Stomach (tissue), 4 donors: ENCODE results near the gene ELN.

ENCODE experiments used
- EP300 ChIP-seq: sonication (generic); formaldehyde crosslinking; IDR thresholded peaks from one replicate; pipeline ENCODE4 v1.6.1; 2017; ENCODE audit warnings: antibody characterized with exemption
- TF ChIP-seq, protein P1 (sequence below), 7 experiments: fragments of 450-650 bp in 4 of 7; fragments of 200-600 bp in 3 of 7; sonication (generic) in 3 of 7; IDR thresholded peaks; one replicate each; pipeline ENCODE4 v1.5.1; 2016 to 2019; ENCODE audit warnings: antibody characterized with exemption in 7 of 7, control low read depth in 2 of 7, mild to moderate bottlenecking in 1 of 7

DNA sequence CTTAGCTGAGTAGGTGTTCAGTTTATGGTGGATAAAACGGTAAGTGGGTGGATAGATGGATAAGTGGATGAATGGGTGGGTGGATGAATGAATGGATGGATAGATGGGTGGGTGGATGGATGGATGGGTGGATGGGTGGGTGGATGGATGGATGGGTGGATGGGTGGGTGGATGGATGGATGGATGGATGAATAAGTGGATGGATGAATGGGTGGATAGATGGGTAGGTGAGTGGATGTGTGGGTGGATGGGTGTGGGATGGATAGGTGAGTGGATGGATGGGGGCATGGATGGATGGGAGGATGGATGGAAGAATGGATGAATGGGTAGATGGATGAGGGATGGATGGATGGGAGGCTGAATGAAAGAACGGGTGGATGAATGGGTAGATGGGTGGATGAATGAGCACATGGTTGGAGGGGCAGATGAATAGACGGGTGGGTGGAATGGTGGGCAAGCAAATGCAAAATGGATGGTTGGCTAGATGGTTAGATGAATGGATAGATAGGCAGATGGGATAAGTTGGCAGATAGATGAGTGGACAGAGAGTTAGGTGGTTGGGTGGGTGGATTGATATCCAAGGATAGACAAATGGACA, 25.7 kb downstream of the ELN start:
- no peak for TF ChIP-seq EP300
- TF ChIP-seq, protein P1, sequence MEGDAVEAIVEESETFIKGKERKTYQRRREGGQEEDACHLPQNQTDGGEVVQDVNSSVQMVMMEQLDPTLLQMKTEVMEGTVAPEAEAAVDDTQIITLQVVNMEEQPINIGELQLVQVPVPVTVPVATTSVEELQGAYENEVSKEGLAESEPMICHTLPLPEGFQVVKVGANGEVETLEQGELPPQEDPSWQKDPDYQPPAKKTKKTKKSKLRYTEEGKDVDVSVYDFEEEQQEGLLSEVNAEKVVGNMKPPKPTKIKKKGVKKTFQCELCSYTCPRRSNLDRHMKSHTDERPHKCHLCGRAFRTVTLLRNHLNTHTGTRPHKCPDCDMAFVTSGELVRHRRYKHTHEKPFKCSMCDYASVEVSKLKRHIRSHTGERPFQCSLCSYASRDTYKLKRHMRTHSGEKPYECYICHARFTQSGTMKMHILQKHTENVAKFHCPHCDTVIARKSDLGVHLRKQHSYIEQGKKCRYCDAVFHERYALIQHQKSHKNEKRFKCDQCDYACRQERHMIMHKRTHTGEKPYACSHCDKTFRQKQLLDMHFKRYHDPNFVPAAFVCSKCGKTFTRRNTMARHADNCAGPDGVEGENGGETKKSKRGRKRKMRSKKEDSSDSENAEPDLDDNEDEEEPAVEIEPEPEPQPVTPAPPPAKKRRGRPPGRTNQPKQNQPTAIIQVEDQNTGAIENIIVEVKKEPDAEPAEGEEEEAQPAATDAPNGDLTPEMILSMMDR (IDR thresholded peaks at IDR 0.05), result no peak
